Ammon's horn (tissue), 1 donor: ENCODE measurements around the gene BLOC1S5.
"Not testable (repeated sequence)": the region's sequence is repeated elsewhere in the genome, so short reads cannot be mapped to it uniquely, and the experiment has no call there.

ENCODE experiments used
- DNase-seq: peaks from one replicate; pipeline ENCODE4 v3.0.0-alpha.2; 2016; ENCODE audit warnings: low spot score

Gene BLOC1S5

DNA sequence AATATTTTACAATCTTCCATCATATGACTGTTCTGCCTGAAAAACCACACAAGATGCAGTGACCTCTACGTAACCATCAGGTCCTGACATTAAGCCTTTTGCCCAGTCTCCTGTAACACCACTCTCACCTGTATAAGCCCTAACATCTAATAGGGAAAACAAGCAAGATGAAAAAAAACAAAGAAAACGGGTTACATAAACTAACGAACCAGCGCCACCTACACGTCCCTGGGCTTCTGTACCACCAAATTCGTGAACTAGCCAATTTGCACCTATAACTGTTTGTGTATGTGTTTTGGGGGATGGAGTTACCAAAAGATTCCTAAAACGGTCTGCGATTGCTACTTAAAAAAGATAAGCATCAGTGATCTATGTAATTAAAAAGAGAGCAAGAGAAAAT lies 70.2 kb downstream of the BLOC1S5 start:
- DNase-seq, result no peak

DNA sequence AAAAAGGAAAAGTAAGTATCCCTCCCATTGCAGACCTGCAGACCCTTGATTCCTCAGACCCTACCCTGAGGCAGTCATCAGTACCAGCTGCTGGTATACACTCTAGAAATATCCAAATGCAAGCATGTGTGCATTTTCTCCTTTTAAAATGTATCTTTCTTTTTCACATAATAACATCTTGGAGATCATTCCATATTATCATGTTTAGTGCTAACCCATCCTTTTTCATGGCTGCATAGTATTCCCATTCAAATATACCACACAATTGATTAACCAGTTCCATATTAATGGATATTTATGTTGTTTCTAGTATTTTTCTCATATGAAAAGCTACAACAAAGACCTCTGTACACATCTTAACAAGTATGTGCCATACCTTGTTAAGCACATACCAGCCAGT lies 70.8 kb downstream of the BLOC1S5 start:
- no peak for DNase-seq

DNA sequence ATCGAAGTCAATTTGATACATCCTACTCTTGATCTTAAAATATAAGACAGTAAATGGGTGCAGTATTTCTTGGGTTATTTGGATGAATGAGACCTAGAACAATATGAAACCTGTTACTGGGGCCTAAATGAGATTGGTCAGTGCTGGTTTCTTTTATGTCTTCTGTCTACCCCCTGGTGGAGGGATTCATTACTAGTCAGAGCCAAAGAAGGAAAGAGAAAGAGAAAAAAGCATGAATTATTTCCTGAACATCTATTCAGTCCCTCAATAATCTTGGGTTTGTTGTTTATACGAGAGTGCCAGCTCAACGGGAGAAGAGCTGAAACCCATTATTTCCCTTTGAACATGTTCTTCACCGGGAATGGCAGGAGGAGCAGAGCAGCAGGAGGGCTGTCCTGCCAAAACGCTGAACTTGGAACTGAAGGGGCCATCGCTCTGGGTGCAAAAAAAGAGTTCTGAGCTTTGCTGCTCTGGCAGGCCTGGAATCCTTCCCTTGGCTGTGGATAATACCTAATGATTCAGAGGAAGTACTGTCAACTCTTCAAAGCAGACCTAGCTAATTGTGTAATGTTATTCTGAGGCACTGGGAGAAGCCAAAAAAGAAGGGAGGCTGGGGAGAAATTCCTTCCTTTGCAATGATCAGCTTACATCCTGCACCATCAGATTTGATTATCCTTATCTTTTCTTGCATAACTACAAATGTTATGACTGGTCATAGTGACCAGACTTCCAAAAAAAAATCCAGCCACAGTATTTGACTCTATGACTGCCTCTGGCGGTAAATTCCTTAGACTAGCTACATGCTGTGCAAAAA lies 72.0 kb downstream of the BLOC1S5 start:
- DNase-seq, result peak; percentile 34

DNA sequence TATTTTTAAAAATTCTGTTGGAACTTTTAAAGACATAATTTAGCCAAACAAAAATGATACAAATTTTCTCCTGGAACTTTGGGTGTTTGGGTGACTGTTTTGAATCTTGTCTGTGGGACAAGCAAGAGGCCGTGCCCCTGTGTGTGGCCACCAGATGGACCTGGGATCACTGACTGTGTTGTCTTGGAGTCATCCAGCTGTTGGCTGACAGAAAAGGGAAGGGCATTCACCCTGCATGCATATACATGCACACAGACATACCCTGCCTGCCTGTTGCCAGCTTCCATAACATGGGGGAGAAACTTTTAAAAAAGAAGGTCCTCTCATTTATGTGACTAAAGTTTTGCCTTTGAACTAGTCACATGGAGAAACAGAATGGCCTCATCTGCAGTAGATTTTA lies 72.7 kb downstream of the BLOC1S5 start:
- DNase-seq, result no peak

DNA sequence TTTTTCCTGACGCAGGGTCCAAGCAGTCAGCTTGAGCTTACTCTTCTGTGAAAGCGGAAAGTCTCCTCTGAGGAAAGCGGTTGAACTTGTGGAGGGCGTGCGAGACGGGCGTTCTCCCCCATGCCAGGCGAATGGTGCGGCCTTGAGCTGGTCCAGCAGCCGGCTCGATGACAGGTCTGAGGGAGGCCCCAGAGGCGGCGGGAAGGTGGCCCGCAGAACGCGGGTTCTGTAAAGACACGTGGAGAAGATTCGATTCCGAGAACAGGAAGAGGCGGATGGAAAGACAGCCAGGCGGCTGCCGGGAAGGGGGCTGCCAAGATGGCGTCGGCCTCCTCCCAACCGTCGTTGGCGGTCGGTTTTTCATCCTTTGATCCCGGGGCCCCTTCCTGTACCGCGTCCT lies 78.0 kb downstream of the BLOC1S5 start:
- DNase-seq, result no peak

DNA sequence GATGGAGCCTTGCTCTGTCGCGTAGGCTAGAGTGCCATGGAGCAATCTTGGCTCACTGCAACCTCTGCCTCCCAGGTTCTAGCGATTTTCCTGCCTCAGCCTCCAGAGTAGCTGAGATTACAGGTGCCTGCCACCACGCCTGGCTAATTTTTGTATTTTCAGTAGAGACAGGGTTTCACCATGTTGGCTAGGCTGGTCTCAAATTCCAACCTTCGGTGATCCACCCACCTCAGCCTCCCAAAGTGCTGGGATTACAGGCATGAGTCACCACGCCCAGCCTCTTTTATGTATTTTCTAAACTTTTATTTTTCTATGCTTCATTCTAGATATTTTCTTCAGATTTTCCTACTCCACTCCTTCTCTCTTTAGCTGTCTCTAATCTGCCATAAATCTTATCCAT lies 80.2 kb downstream of the BLOC1S5 start:
- DNase-seq, result not testable (repeated sequence)

DNA sequence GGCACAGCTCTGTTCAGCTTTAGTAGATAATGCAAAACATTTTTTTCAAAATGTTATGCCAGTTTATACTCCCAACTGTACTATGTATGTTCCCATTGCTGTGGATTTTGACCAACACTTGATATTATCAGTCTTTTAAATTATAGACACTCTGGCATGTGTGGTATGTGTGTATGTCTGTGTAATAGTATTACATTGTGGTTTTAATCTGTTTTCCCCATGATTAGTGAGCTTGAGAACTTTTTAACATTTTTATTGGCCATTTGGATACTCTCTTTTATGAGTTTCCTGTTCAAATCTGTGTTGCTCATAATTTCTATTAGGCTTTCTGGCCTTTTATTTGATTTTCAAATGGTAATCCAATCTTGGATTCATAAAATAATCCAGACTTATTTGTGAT lies 84.4 kb downstream of the BLOC1S5 start:
- DNase-seq, result no peak

DNA sequence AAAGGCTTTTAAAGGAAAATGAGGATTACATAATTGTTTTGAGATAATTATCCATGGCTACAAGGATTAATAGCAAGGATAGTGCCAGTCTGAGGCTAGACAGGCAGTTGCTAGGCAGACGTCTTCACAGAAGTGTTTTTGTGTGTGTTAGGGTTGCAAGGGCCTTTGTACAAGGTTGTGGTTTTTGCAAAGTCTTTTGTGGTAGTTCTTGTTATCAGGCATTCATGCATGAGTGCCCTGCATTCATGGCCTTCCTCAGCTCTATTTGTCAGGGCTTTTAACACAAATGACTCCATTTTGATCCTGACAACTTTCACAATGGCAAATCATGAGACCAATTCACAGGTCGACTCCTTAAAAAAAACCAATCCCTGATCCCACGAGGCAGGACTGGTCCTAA lies 85.5 kb downstream of the BLOC1S5 start:
- DNase-seq, result no peak

DNA sequence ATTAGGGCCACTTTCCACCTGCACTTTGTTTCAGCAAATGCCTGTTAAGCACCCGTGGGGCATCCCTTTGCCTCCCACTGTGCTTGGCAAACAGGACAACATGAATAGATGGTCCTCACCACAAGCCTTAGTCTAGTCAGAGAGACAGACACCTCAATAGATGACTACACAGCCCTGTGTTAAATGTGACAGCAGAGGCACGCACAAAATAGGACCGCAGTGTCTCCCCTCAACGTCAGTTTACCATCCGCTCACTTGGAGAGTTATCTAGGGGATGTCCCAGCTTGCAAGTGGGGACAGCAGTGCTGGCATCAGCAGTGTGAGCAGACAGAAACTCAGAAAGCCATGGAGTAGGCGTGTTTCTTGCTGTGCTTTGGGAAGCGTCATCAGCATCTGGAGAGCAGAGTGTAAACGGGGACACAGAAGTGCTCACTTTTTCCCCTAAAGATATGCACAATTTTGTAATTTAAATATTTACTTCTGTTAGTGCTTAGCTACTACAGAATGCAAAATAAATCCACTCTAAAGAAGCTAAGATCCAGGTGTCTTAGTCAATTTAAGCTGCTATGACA lies 87.6 kb downstream of the BLOC1S5 start:
- peak; percentile 9 for DNase-seq

DNA sequence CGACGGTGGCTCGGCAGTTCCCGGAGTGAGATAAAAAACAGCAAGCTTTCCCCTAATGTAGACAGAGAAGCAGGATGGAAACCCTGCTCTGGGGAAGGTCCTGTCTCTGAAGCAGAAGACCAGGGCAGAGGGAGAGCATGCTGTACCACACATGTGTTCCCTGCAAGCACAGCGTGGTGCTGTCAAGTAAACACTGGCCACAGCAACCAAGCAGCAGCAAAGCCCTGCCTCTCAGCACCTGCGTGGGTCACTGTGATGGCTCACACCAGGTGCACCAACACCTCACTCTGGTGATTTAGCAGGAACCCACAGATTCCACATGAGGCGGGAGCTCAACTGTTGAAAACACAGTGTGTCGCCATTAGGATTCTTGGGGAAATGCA lies 88.4 kb downstream of the BLOC1S5 start:
- DNase-seq, result peak; percentile 47

DNA sequence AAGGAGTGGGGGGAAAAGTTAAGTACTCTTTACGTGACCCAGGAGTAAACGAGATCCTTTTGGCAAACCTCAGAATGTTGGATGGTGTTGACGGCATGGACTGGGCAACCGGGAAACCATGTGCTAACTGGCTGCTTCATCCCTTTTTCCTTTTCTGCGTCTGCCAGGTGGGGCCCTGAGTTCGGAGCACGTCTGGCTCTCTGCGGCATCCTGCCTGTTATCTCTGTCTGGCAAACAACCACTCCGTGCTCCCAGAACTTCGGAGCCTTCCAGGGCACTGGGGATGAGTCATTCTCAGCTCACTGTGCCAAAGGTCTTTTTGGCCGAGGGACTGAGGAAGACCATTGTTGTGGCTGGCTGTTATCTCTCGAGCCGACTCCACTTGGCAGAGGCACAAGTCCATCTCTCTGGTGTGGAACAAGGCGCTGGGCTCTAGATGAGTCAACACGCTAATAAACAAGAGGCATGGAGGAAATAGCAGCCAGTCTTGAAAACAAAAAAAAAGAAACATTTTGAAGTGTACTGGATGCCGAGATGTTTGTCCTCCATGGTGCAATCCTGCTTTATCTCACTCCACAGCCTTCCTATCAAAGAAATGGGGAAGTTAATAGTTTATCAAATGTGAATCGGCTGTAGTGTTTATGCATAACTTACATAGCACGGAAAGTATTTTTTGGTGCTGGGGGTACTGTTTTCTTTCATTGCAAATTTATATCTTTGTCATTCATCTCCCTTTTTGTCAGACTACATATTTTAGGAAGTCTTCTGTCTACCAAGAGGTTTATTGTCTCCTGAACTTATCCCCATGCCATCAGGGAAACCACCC lies 89.0 kb downstream of the BLOC1S5 start:
- DNase-seq, result peak; percentile 94

DNA sequence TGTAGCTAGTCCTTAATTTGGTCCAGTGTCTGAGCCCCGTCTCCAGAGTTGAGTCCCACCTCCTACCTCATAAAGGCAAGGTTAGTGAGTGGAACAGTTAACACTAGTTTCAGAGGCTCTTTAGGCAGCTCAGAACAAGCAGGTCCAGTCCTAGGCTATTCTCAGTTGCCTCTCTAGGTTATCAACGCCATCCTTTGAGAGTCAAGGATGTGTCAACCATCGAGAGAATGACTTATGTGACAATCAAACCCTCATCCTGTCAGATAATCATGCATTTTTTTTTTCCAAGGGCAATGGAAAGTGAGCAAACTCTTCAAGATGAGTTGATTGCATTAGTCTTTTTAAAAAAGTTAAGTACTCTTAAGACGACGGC lies 89.6 kb downstream of the BLOC1S5 start:
- DNase-seq, result no peak

DNA sequence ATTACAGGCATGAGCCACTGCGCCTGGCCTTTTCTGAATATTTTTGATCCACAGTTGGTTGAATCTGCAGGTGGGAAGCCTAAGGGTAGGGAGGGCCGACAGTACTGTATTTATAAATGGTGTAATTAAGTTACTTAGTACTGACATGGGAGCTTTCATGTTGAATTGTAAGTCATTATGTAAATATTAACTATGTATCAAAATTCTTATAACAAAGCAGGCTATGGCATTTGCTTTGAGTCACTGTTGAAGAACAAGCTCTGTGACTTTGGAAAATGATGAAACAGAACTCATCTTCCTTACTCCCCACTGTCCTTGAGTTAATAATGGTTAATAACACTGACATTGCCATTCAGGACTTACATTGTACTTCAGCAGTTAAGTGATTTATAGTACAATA lies 90.6 kb downstream of the BLOC1S5 start:
- no peak for DNase-seq

DNA sequence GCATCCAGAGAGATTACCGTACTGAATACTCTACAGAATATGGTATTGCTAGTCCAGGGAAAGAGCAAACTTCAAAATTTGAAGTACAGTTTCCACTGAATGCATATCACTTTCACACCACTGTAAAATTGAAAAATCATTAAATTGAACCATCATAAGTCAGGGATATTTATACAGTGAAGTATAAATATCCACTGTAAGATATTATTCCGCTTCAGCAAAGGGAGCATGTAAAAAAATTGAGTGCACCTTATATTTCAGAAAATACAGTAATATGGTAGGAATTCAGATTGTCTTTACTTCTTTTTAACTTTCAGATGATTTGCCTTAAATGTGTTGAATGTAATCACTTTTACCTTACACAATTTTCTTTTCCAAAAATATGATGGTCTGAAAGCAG lies 92.7 kb downstream of the BLOC1S5 start:
- no peak for DNase-seq

DNA sequence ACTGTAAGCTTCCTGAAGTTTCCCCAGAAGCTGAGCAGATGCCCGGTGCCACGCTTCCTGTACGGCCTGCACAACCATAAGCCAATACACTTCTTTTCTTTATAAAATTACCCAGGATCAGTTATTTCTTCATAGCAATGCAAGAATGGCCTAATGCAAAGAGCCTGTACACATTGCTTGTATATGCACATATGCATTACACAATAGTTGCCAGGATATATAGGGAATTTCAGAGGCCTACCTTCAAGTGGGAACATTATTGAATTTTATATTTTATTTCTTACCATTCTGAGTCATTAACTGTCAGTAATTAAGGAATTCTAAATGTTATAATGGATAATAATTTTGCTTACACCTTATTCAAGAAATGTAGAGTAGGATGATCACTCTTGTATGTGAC lies 93.6 kb downstream of the BLOC1S5 start:
- DNase-seq, result no peak
